Cardiac septum (tissue), 1 donor: Measurements from ENCODE around the gene SIGMAR1. TPM values are rescaled to one million over a fixed set of nuclear protein-coding genes. Genes with fewer than 3 reads are reported as not detected.

Source experiments
- DNase-seq: peaks from one replicate; pipeline ENCODE4 v3.0.0-alpha.2; 2020; ENCODE audit warnings: low spot score
- intact Hi-C: fragments of 100-400 bp; cut with DNase I; formaldehyde crosslinking; loops from one replicate; pipeline ENCODE4 v1.14.0; 2022
- total RNA-seq: library from RNA; stranded (reverse); fragmentation: NEBNext Ultra II Directional; extraction: Animal tissue kit (Norgen Biotek cat#: 25700); gene quantifications from one replicate; pipeline ENCODE4 v1.2.1, GENCODE V29; 2021
- donor health status: DM: no; HTN: no; CAD: no.

Gene SIGMAR1
- total RNA-seq, 1 donor from 2014 or later = 25.8 TPM

GRCh38 chr9:34635556-34635955 is 2.0 kb downstream of the SIGMAR1 start:
- intact Hi-C loops = no loop called here
- DNase-seq = no peak

- DNase-seq = no peak
- intact Hi-C loops = loop anchor here (1.0 kb wide), 1 partner anchor 21 kb away; no protein-coding TSS in a partner anchor
These were observed 2.9 kb downstream of the SIGMAR1 start for GRCh38 chr9:34634551-34635248.

- intact Hi-C loops = loop anchor here (1.0 kb wide), 1 partner anchor 21 kb away; no protein-coding TSS in a partner anchor
- DNase-seq = peak; percentile 84
These were observed 3.6 kb downstream of the SIGMAR1 start for GRCh38 chr9:34633851-34634550.

- intact Hi-C loops = no loop called here
- no peak for DNase-seq
These were observed 4.4 kb downstream of the SIGMAR1 start for GRCh38 chr9:34633166-34633565.

GRCh38 chr9:34630402-34631154 is 7.0 kb downstream of the SIGMAR1 start:
- intact Hi-C loops = no loop called here
- no peak for DNase-seq

- intact Hi-C loops = no loop called here
- DNase-seq = no peak
These were observed 8.1 kb downstream of the SIGMAR1 start for GRCh38 chr9:34629491-34629808.

GRCh38 chr9:34628656-34629490 is 8.7 kb downstream of the SIGMAR1 start, which contains the start of gene ARID3C:
Gene ARID3C (minus strand): TSS chr9:34629066. CDS start chr9:34628014, 1,052 bp downstream.
- DNase-seq = no peak
- intact Hi-C loops = no loop called here

- intact Hi-C loops = no loop called here
- no peak for DNase-seq
These were observed 9.6 kb downstream of the SIGMAR1 start for GRCh38 chr9:34627716-34628655.

- no peak for DNase-seq
- intact Hi-C loops = no loop called here
These were observed 12.5 kb downstream of the SIGMAR1 start for GRCh38 chr9:34625186-34625486.

- DNase-seq = no peak
- intact Hi-C loops = no loop called here
These were observed 13.0 kb downstream of the SIGMAR1 start for GRCh38 chr9:34624475-34625185.

GRCh38 chr9:34623374-34624235 is 14.0 kb downstream of the SIGMAR1 start:
- DNase-seq = no peak
- intact Hi-C loops = no loop called here

- intact Hi-C loops = loop anchor here (1.0 kb wide), 1 partner anchor 8 kb away; the partner anchor contains the start of gene RPP25L
- DNase-seq = peak; percentile 95
These were observed 17.3 kb downstream of the SIGMAR1 start, which contains the start of gene DCTN3 for GRCh38 chr9:34620061-34620994. Gene DCTN3 (minus strand): TSS chr9:34620495. CDS start chr9:34620464, 31 bp downstream.

- DNase-seq = no peak
- intact Hi-C loops = no loop called here
These were observed 22.5 kb downstream of the SIGMAR1 start for GRCh38 chr9:34615132-34615531.

- intact Hi-C loops = loop anchor here (1.0 to 5.0 kb wide), 4 partner anchors 7 to 156 kb away; partner anchors contain the start of genes DCTN3, DNAI1, FAM219A and GALT
- no peak for DNase-seq
These were observed 24.7 kb downstream of the SIGMAR1 start for GRCh38 chr9:34612788-34613390.
